H1 (cell line): ENCODE results near the gene FAM53B. TPM values are rescaled to one million over a fixed set of nuclear protein-coding genes. Genes with fewer than 3 reads are reported as not detected.

Experiments used
- CTCF ChIA-PET: fragments of 300-600 bp; sonication (Branson Sonifier 250); formaldehyde crosslinking; loops from one replicate; lab custom pipeline; 2021; ENCODE audit not compliant: partially characterized antibody; lab: Charles Lee
- POLR2A ChIA-PET: fragments of 300-600 bp; sonication (Branson Sonifier 250); formaldehyde crosslinking; loops from one replicate; lab custom pipeline; 2021; ENCODE audit warnings: inconsistent platforms; ENCODE audit not compliant: partially characterized antibody; lab: Charles Lee
- DNase-seq, 2 experiments: peaks; one replicate each; pipeline versions ENCODE4 v3.0.0 to v3.0.0-alpha.2; 2010 to 2022; ENCODE audit warnings: low spot score in 2 of 2, low read depth in 1 of 2, mixed read lengths in 1 of 2
- FAIRE-seq: peaks from 2 replicates; lab custom pipeline; 2011; peaks lifted over from hg19 to GRCh38; lab: Jason Lieb, UNC
- H2AFZ ChIP-seq: 2 replicates; pipeline ENCODE4 v1.8.1; 2012; ENCODE audit warnings: low read length, inconsistent platforms
- H2AK5ac ChIP-seq: 2 replicates; pipeline ENCODE4 v1.6.1; 2013; ENCODE audit warnings: low read depth, low read length
- H2BK120ac ChIP-seq: replicated peaks from 2 replicates; pipeline ENCODE3; 2013; ENCODE audit warnings: low read depth, low read length, inconsistent platforms
- H2BK12ac ChIP-seq: 2 replicates; pipeline ENCODE4 v1.6.1; 2013; ENCODE audit warnings: low read depth, low read length
- H2BK15ac ChIP-seq: 2 replicates; pipeline ENCODE4 v1.6.1; 2013; ENCODE audit warnings: low read length
- H2BK20ac ChIP-seq: 2 replicates; pipeline ENCODE4 v1.6.1; 2013; ENCODE audit warnings: low read length
- H2BK5ac ChIP-seq: 2 replicates; pipeline ENCODE4 v1.6.1; 2013; ENCODE audit warnings: low read depth, low read length
- H3K14ac ChIP-seq: 2 replicates; pipeline ENCODE4 v1.6.1; 2013; ENCODE audit warnings: inconsistent platforms; ENCODE audit not compliant: insufficient read length
- H3K18ac ChIP-seq: 2 replicates; pipeline ENCODE4 v1.6.1; 2013; ENCODE audit warnings: low read length; ENCODE audit errors: extremely low read depth
- H3K23ac ChIP-seq: 2 replicates; pipeline ENCODE4 v1.6.1; 2013; ENCODE audit warnings: inconsistent platforms; ENCODE audit not compliant: insufficient read length
- H3K23me2 ChIP-seq: 2 replicates; pipeline ENCODE4 v1.6.1; 2013; ENCODE audit warnings: low read depth, low read length
- H3K27ac ChIP-seq: 2 replicates; pipeline ENCODE4 v1.6.1; 2011; ENCODE audit warnings: low read depth, low read length, inconsistent platforms
- H3K27me3 ChIP-seq, 4 experiments: replicated peaks in 1 of 4; 1 replicate in 1 of 4; 2 replicates in 3 of 4; pipeline versions ENCODE4 v1.6.1 to v1.8.1; 2011 to 2013; ENCODE audit warnings: low read length in 3 of 4, mild to moderate bottlenecking in 3 of 4, inconsistent platforms in 2 of 4, mixed read lengths in 2 of 4, moderate library complexity in 1 of 4; ENCODE audit not compliant: control insufficient read depth in 3 of 4, insufficient read depth in 3 of 4; ENCODE audit errors: extremely low read depth in 1 of 4
- H3K36me3 ChIP-seq, 4 experiments: 2 replicates each; pipeline versions ENCODE4 v1.6.1 to v1.8.1; 2011 to 2013; ENCODE audit warnings: mild to moderate bottlenecking in 4 of 4, low read length in 3 of 4, moderate library complexity in 2 of 4, control low read depth in 1 of 4, inconsistent platforms in 1 of 4; ENCODE audit not compliant: insufficient read depth in 4 of 4, control insufficient read depth in 2 of 4
- H3K4ac ChIP-seq: replicated peaks from 2 replicates; pipeline ENCODE3; 2013; ENCODE audit warnings: low read length, low read depth, mixed read lengths, inconsistent platforms; ENCODE audit not compliant: insufficient read length
- H3K4me1 ChIP-seq, 4 experiments: replicated peaks in 1 of 4; 1 replicate in 1 of 4; 2 replicates in 3 of 4; pipeline versions ENCODE4 v1.6.1 to v1.8.1; 2011 to 2013; ENCODE audit warnings: low read length in 3 of 4, inconsistent platforms in 2 of 4, mixed read lengths in 1 of 4; ENCODE audit not compliant: insufficient read depth in 4 of 4, control insufficient read depth in 3 of 4
- H3K4me2 ChIP-seq, 2 experiments: 2 replicates each; pipeline versions ENCODE4 v1.6.1 to v1.8.1; 2011 to 2013; ENCODE audit warnings: low read depth in 2 of 2, low read length in 2 of 2, control low read depth in 1 of 2, inconsistent platforms in 1 of 2, mild to moderate bottlenecking in 1 of 2; ENCODE audit not compliant: insufficient read depth in 1 of 2
- H3K4me3 ChIP-seq, 4 experiments: fragments of 200-600, 300-600 bp in 1 of 4; sonication (generic), shearing (Covaris generic), sonication (Bioruptor Twin) in 1 of 4; 2 replicates each; pipeline versions ENCODE4 v1.5.1 to v1.8.1; 2011 to 2016; ENCODE audit warnings: low read length in 4 of 4, low read depth in 3 of 4, control low read depth in 2 of 4, inconsistent platforms in 2 of 4, mild to moderate bottlenecking in 2 of 4, mixed read lengths in 1 of 4, moderate library complexity in 1 of 4; ENCODE audit not compliant: insufficient read depth in 2 of 4; ENCODE audit errors: extremely low read depth in 1 of 4
- H3K56ac ChIP-seq: replicated peaks from 2 replicates; pipeline ENCODE3; 2013; ENCODE audit warnings: low read depth, mild to moderate bottlenecking, mixed read lengths, low read length, inconsistent platforms; ENCODE audit not compliant: insufficient read length
- H3K79me1 ChIP-seq: 2 replicates; pipeline ENCODE4 v1.6.1; 2013; ENCODE audit warnings: low read depth, low read length, control low read depth
- H3K79me2 ChIP-seq, 2 experiments: 2 replicates each; pipeline versions ENCODE4 v1.6.1 to v1.8.1; 2012 to 2013; ENCODE audit warnings: low read length in 2 of 2, mild to moderate bottlenecking in 2 of 2, inconsistent platforms in 1 of 2; ENCODE audit not compliant: insufficient read depth in 2 of 2, control insufficient read depth in 1 of 2
- H3K9ac ChIP-seq, 4 experiments: replicated peaks in 1 of 4; 1 replicate in 1 of 4; 2 replicates in 3 of 4; pipeline versions ENCODE4 v1.6.1 to v1.8.1; 2011 to 2013; ENCODE audit warnings: low read depth in 3 of 4, low read length in 3 of 4, control low read depth in 2 of 4, mild to moderate bottlenecking in 2 of 4, moderate library complexity in 2 of 4, inconsistent platforms in 1 of 4; ENCODE audit errors: extremely low read depth in 1 of 4
- H3K9me3 ChIP-seq, 2 experiments: 2 replicates each; pipeline versions ENCODE4 v1.6.1 to v1.8.1; 2012 to 2013; ENCODE audit warnings: mild to moderate bottlenecking in 2 of 2, moderate library complexity in 2 of 2, control low read depth in 1 of 2, inconsistent platforms in 1 of 2, low read depth in 1 of 2, low read length in 1 of 2, mixed read lengths in 1 of 2; ENCODE audit not compliant: insufficient read depth in 2 of 2
- H4K20me1 ChIP-seq, 2 experiments: replicated peaks in 1 of 2; 2 replicates each; pipeline versions ENCODE3 to v1.8.1; 2011 to 2013; ENCODE audit warnings: inconsistent platforms in 2 of 2, low read length in 2 of 2, mild to moderate bottlenecking in 1 of 2; ENCODE audit not compliant: insufficient read depth in 2 of 2, control insufficient read depth in 1 of 2
- H4K5ac ChIP-seq: 2 replicates; pipeline ENCODE4 v1.6.1; 2013; ENCODE audit warnings: low read length, low read depth, mixed read lengths, inconsistent platforms; ENCODE audit not compliant: insufficient read length
- H4K8ac ChIP-seq: 2 replicates; pipeline ENCODE4 v1.8.0; 2013; ENCODE audit warnings: mild to moderate bottlenecking, moderate library complexity, low read length, inconsistent platforms; ENCODE audit not compliant: insufficient read depth; ENCODE audit errors: extremely low read depth
- H4K91ac ChIP-seq: replicated peaks from 2 replicates; pipeline ENCODE3; 2013; ENCODE audit warnings: low read length, mixed read lengths, inconsistent platforms; ENCODE audit not compliant: insufficient read length
- ASH2L ChIP-seq: fragments of 200-600, 300-600 bp; sonication (generic); IDR thresholded peaks from one replicate; pipeline ENCODE4 v1.7.1; 2017; ENCODE audit warnings: low read length
- CREB1 ChIP-seq: IDR thresholded peaks from 2 replicates; pipeline ENCODE4 v1.6.1; 2012; ENCODE audit warnings: inconsistent platforms
- FOSL1 ChIP-seq: IDR thresholded peaks from 2 replicates; pipeline ENCODE4 v1.6.1; 2011; ENCODE audit warnings: mild to moderate bottlenecking, low read depth, low read length, moderate library complexity; ENCODE audit not compliant: insufficient read depth
- JUN ChIP-seq: IDR thresholded peaks from 2 replicates; pipeline ENCODE4 v1.6.1; 2011; ENCODE audit warnings: low read depth, mild to moderate bottlenecking, improper control_type of control experiment, low read length
- KDM4A ChIP-seq: IDR thresholded peaks from one replicate; pipeline ENCODE4 v1.7.1; 2012; ENCODE audit warnings: low read depth, mild to moderate bottlenecking, moderate library complexity, low read length, inconsistent platforms; ENCODE audit not compliant: severe bottlenecking
- POU5F1 ChIP-seq: IDR thresholded peaks from 2 replicates; pipeline ENCODE4 v1.6.1; 2011; ENCODE audit warnings: low read depth, mild to moderate bottlenecking, low read length, moderate library complexity
- RFX5 ChIP-seq: IDR thresholded peaks from 2 replicates; pipeline ENCODE4 v1.6.1; 2011; ENCODE audit warnings: low read depth, low read length, improper control_type of control experiment, borderline replicate concordance
- TAF7 ChIP-seq: optimal IDR thresholded peaks from 2 replicates; pipeline ENCODE3; 2011; ENCODE audit warnings: low read depth, mild to moderate bottlenecking, inconsistent platforms, low read length, moderate library complexity, borderline replicate concordance
- TCF12 ChIP-seq: IDR thresholded peaks from 2 replicates; pipeline ENCODE4 v1.6.1; 2011; ENCODE audit warnings: low read depth, mild to moderate bottlenecking, low read length
- USF2 ChIP-seq: IDR thresholded peaks from 2 replicates; pipeline ENCODE4 v1.6.1; 2011; ENCODE audit warnings: low read length, improper control_type of control experiment
- YY1 ChIP-seq: IDR thresholded peaks from 2 replicates; pipeline ENCODE4 v1.6.1; 2011; ENCODE audit warnings: low read depth, mild to moderate bottlenecking, low read length
- WGBS, 2 experiments: shearing (Covaris generic) in 1 of 2; methylation state at CpG; one replicate each; pipeline versions ENCODE4 v1.1.6 to v1.1.7; 2013 to 2015; ENCODE audit warnings: low lambda C conversion rate in 2 of 2, mixed read lengths in 2 of 2, inconsistent platforms in 1 of 2, low coverage in 1 of 2, missing lambda C conversion rate in 1 of 2; ENCODE audit not compliant: insufficient replicate concordance in 2 of 2, insufficient coverage in 1 of 2, insufficient read length in 1 of 2; ENCODE audit errors: extremely low coverage in 1 of 2, missing lambda C conversion rate in 1 of 2; 5-methylcytosine and 5-hydroxymethylcytosine counted together
- polyA plus RNA-seq, 7 experiments: library from polyadenylated mRNA; depleted of rRNA in 3 of 7; stranded (reverse) in 5 of 7; unstranded in 2 of 7; fragments of >200 nt in 5 of 7; fragments of 200-250 nt in 2 of 7; gene quantifications; 1 replicate in 5 of 7; 2 replicates in 1 of 7; 4 replicates in 1 of 7; pipeline versions ENCODE4 v1.2.1 to v1.2.3, GENCODE V29; 2011 to 2013; ENCODE audit warnings: missing spikeins in 2 of 7, mixed read lengths in 2 of 7
- total RNA-seq: library from RNA; stranded (reverse); fragmentation: NEBNext Ultra II Directional; extraction: Animal tissue kit (Norgen Biotek cat#: 25700); gene quantifications from 2 replicates; pipeline ENCODE4 v1.2.1, GENCODE V29; 2021

Gene FAM53B
- total and polyA plus RNA-seq, 2 of the 8 experiments (the other 6 are each of a cell fraction or from before 2014, with no cell fraction given), result 5.3 to 14.4 TPM

GRCh38 chr10:124594240-124594639, 149.9 kb downstream of the FAM53B start:
- CTCF ChIA-PET, result interaction anchor here (0.7 to 2.2 kb wide), 5 partner anchors 18 to 215 kb away, joined by 3 to 6 read pairs (median 3); no protein-coding TSS in a partner anchor
- DNase-seq, result no peak
- TF ChIP-seq CREB1 (no peak), KDM4A (no peak), ASH2L (no peak), TAF7 (no peak), YY1 (no peak), JUN (no peak), FOSL1 (no peak), TCF12 (no peak), POU5F1 (no peak), RFX5 (no peak), USF2 (no peak)

More at GRCh38 chr10:124594240-124594639, 149.9 kb downstream of the FAM53B start:
- H3K36me3 ChIP-seq, result no peaks in the 10 kb centered on the region
- H4K20me1 ChIP-seq, result peaks cover 2 to 9% of the 10 kb centered on the region in 2 experiments
- peaks cover 5% of the 10 kb centered on the region for H3K23me2 ChIP-seq
- H2BK12ac ChIP-seq, result no peak overlapping the region
- no peaks in the 10 kb centered on the region for H3K9me3 ChIP-seq
- H2AK5ac ChIP-seq, result no peak overlapping the region
- no peaks in the 10 kb centered on the region for H3K79me2 ChIP-seq
- no peak overlapping the region for H3K56ac ChIP-seq
- no peak overlapping the region for H4K91ac ChIP-seq
- H3K4ac ChIP-seq, result no peak overlapping the region
- no peak overlapping the region for H3K4me2 ChIP-seq
- H3K27ac ChIP-seq, result no peak overlapping the region
- no peak overlapping the region for H3K4me3 ChIP-seq
- H2BK20ac ChIP-seq, result no peak overlapping the region
- 0 out of 2 replicates have a peak, but pooled peaks cover 2% of the 10 kb centered on the region for H3K79me1 ChIP-seq
- no peak overlapping the region for H3K14ac ChIP-seq
- H4K5ac ChIP-seq, result no peak overlapping the region
- H4K8ac ChIP-seq, result no peak overlapping the region
- H2BK15ac ChIP-seq, result no peak overlapping the region
- H2AFZ ChIP-seq, result no peak overlapping the region
- H2BK120ac ChIP-seq, result no peak overlapping the region
- H3K23ac ChIP-seq, result no peak overlapping the region
- H3K18ac ChIP-seq, result no peak overlapping the region
- WGBS, 2 experiments, result 99% methylated on average over 6 of the region's 6 CpGs; no CpG with 5 or more reads in 1 of the 2 experiments
- POLR2A ChIA-PET, result interaction anchor here (1.5 kb wide), 1 partner anchor 9 kb away, joined by 6 read pairs; no protein-coding TSS in a partner anchor
- H3K27me3 ChIP-seq, result no peaks in the 10 kb centered on the region; a peak in 2 of 7 replicates
- no peak for FAIRE-seq
- H3K9ac ChIP-seq, result no peak overlapping the region
- H3K4me1 ChIP-seq, result no peaks in the 10 kb centered on the region
- no peak overlapping the region for H2BK5ac ChIP-seq
